SK-N-SH treated with all-trans-retinoic acid at 6 μM for 48 hours (cell line): ENCODE measurements around the gene GABBR1.

ENCODE experiments used
- ATAC-seq: fragments of 200-7000 bp; cut with Tn5 transposase; 3 replicates; pipeline ENCODE4 v1.9.1; 2020; ENCODE audit warnings: mild to moderate bottlenecking, moderate library complexity
- ARNTL ChIP-seq: fragments of 450-650 bp; formaldehyde crosslinking; IDR thresholded peaks from 2 replicates; pipeline ENCODE4 v1.5.0; 2020; ENCODE audit warnings: low read depth, mild to moderate bottlenecking, moderate library complexity, borderline replicate concordance
- BACH2 ChIP-seq: fragments of 250-450 bp; sonication (Bioruptor Pico); IDR thresholded peaks from 2 replicates; pipeline ENCODE4 v1.9.0; 2021; ENCODE audit warnings: mild to moderate bottlenecking, borderline replicate concordance
- CREB5 ChIP-seq: fragments of 250-450 bp; sonication (Bioruptor Pico); IDR thresholded peaks from 2 replicates; pipeline ENCODE4 v1.5.1; 2020; ENCODE audit warnings: low read depth, mild to moderate bottlenecking, moderate library complexity
- CSDC2 ChIP-seq: fragments of 250-450 bp; sonication (Bioruptor Pico); IDR thresholded peaks from 2 replicates; pipeline ENCODE4 v1.5.0; 2020; ENCODE audit warnings: mild to moderate bottlenecking, moderate library complexity
- CSRNP3 ChIP-seq: fragments of 250-450 bp; sonication (Bioruptor Pico); IDR thresholded peaks from 2 replicates; pipeline ENCODE4 v1.5.1; 2021; ENCODE audit warnings: mild to moderate bottlenecking, moderate library complexity
- ESRRG ChIP-seq: fragments of 250-450 bp; sonication (Bioruptor Pico); IDR thresholded peaks from 2 replicates; pipeline ENCODE4 v1.6.1; 2021; ENCODE audit warnings: mild to moderate bottlenecking
- GLIS3 ChIP-seq: fragments of 250-450 bp; sonication (Bioruptor Pico); IDR thresholded peaks from 2 replicates; pipeline ENCODE4 v1.5.0; 2020; ENCODE audit warnings: mild to moderate bottlenecking, moderate library complexity
- ISL1 ChIP-seq: fragments of 250-450 bp; sonication (Bioruptor Pico); IDR thresholded peaks from 2 replicates; pipeline ENCODE4 v2.1.2; 2022; ENCODE audit warnings: mild to moderate bottlenecking, moderate library complexity
- OSR1 ChIP-seq: fragments of 250-450 bp; sonication (Bioruptor Pico); IDR thresholded peaks from 2 replicates; pipeline ENCODE4 v1.8.0; 2022; ENCODE audit warnings: moderate library complexity, mild to moderate bottlenecking, inconsistent platforms
- PATZ1 ChIP-seq: fragments of 250-450 bp; sonication (Bioruptor Pico); IDR thresholded peaks from 2 replicates; pipeline ENCODE4 v1.8.0; 2020; ENCODE audit warnings: mild to moderate bottlenecking, moderate library complexity, borderline replicate concordance
- POU6F1 ChIP-seq: fragments of 250-450 bp; sonication (Bioruptor Pico); IDR thresholded peaks from 2 replicates; pipeline ENCODE4 v1.8.0; 2021; ENCODE audit warnings: low read depth, mild to moderate bottlenecking, moderate library complexity, borderline replicate concordance
- PPARA ChIP-seq: fragments of 250-450 bp; sonication (Bioruptor Pico); IDR thresholded peaks from 2 replicates; pipeline ENCODE4 v1.5.0; 2020; ENCODE audit warnings: mild to moderate bottlenecking, borderline replicate concordance
- RARB ChIP-seq: fragments of 250-450 bp; sonication (Bioruptor Pico); IDR thresholded peaks from 2 replicates; pipeline ENCODE4 v1.8.0; 2021; ENCODE audit warnings: mild to moderate bottlenecking, moderate library complexity
- SNAI2 ChIP-seq: fragments of 250-450 bp; sonication (Bioruptor Pico); IDR thresholded peaks from 2 replicates; pipeline ENCODE4 v1.5.0; 2020; ENCODE audit warnings: mild to moderate bottlenecking, moderate library complexity
- TCF4 ChIP-seq: fragments of 250-450 bp; sonication (Bioruptor Pico); IDR thresholded peaks from 2 replicates; pipeline ENCODE4 v1.8.0; 2021; ENCODE audit warnings: mild to moderate bottlenecking, moderate library complexity, borderline replicate concordance
- TSHZ2 ChIP-seq: fragments of 250-450 bp; sonication (Bioruptor Pico); IDR thresholded peaks from 2 replicates; pipeline ENCODE4 v1.5.0; 2020; ENCODE audit warnings: mild to moderate bottlenecking, moderate library complexity
- ZC3H10 ChIP-seq: fragments of 250-450 bp; sonication (Bioruptor Pico); IDR thresholded peaks from 2 replicates; pipeline ENCODE4 v1.5.1; 2021; ENCODE audit warnings: mild to moderate bottlenecking, moderate library complexity
- ZFP3 ChIP-seq: fragments of 250-450 bp; sonication (Bioruptor Pico); IDR thresholded peaks from 2 replicates; pipeline ENCODE4 v1.5.0; 2020; ENCODE audit warnings: mild to moderate bottlenecking, moderate library complexity
- ZFP30 ChIP-seq: fragments of 450-650 bp; formaldehyde crosslinking; IDR thresholded peaks from 2 replicates; pipeline ENCODE4 v1.5.0; 2022; ENCODE audit warnings: mild to moderate bottlenecking, moderate library complexity
- ZNF565 ChIP-seq: fragments of 450-650 bp; formaldehyde crosslinking; conservative IDR thresholded peaks from 2 replicates; pipeline ENCODE4 v1.5.0; 2020; ENCODE audit warnings: low read depth, mild to moderate bottlenecking, moderate library complexity
- ZNF70 ChIP-seq: fragments of 450-650 bp; formaldehyde crosslinking; IDR thresholded peaks from 2 replicates; pipeline ENCODE4 v1.5.0; 2020; ENCODE audit warnings: mild to moderate bottlenecking, moderate library complexity

The GABBR1 gene

GRCh38 chr6:29529956-29530355 lies 103.0 kb downstream of the GABBR1 start:
- TF ChIP-seq OSR1 (CRISPR knock-in tag), result no peak
- TF ChIP-seq POU6F1, result no peak
- no peak for TF ChIP-seq ESRRG (CRISPR knock-in tag)
- no peak for TF ChIP-seq PATZ1 (CRISPR knock-in tag)
- no peak for TF ChIP-seq GLIS3
- no peak for TF ChIP-seq PPARA (CRISPR knock-in tag)
- TF ChIP-seq ZNF70 (CRISPR knock-in tag), result no peak

GRCh38 chr6:29528988-29529560 lies 103.9 kb downstream of the GABBR1 start:
- TF ChIP-seq CSDC2 (CRISPR knock-in tag) (no peak), TSHZ2 (CRISPR knock-in tag) (no peak), POU6F1 (no peak), PPARA (CRISPR knock-in tag) (no peak), ZNF565 (CRISPR knock-in tag) (no peak), ARNTL (CRISPR knock-in tag) (no peak), CREB5 (CRISPR knock-in tag) (no peak), BACH2 (CRISPR knock-in tag) (no peak), ESRRG (CRISPR knock-in tag) (no peak), ZFP3 (CRISPR knock-in tag) (no peak), ISL1 (no peak), ZC3H10 (CRISPR knock-in tag) (no peak), CSRNP3 (CRISPR knock-in tag) (no peak), ZNF70 (CRISPR knock-in tag) (no peak)
- ATAC-seq, result no peak

More at GRCh38 chr6:29529956-29530355, 103.0 kb downstream of the GABBR1 start:
- ATAC-seq, result no peak

- ATAC-seq, result no peak
- TF ChIP-seq ZC3H10 (CRISPR knock-in tag) (no peak), ZFP30 (no peak), SNAI2 (CRISPR knock-in tag) (no peak), OSR1 (CRISPR knock-in tag) (no peak), TSHZ2 (CRISPR knock-in tag) (no peak), GLIS3 (no peak), ESRRG (CRISPR knock-in tag) (no peak), CSDC2 (CRISPR knock-in tag) (no peak), ZNF70 (CRISPR knock-in tag) (no peak), RARB (CRISPR knock-in tag) (no peak), TCF4 (CRISPR knock-in tag) (no peak), PATZ1 (CRISPR knock-in tag) (no peak)
These were observed 104.6 kb downstream of the GABBR1 start for GRCh38 chr6:29528300-29528931.
